HepG2 (cell line): ENCODE measurements around the gene ARPP21. TPM values are rescaled to one million over a fixed set of nuclear protein-coding genes. Genes with fewer than 3 reads are reported as not detected.

Experiments used
- ATAC-seq: fragments of 200-7000 bp; cut with Tn5 transposase; 3 replicates; pipeline ENCODE4 v1.9.1; 2020; ENCODE audit warnings: mild to moderate bottlenecking, moderate library complexity
- BruUV-seq: library from RNA; stranded (reverse); fragments of 400-500 nt; replicated peaks from 2 replicates; lab custom pipeline; 2021; lab: Mats Ljungman, UMichigan
- CTCF ChIA-PET: fragments of 300-600 bp; formaldehyde crosslinking; extraction: SDS; loops from one replicate; lab custom pipeline; 2021; ENCODE audit warnings: low total read pairs, inconsistent platforms, low intra/inter-chr PET ratio; lab: Yijun Ruan, JAX
- POLR2A ChIA-PET: fragments of 350-600 bp; sonication (Branson Sonifier 250); formaldehyde crosslinking; loops from one replicate; lab custom pipeline; 2020; ENCODE audit warnings: antibody characterized with exemption, inconsistent platforms; lab: Yijun Ruan, JAX
- DNase-seq: peaks from one replicate; pipeline ENCODE4 v3.0.0-alpha.2; 2015; ENCODE audit warnings: low spot score
- FAIRE-seq: peaks from 3 replicates; lab custom pipeline; 2011; peaks lifted over from hg19 to GRCh38; lab: Jason Lieb, UNC
- H2AFZ ChIP-seq: one replicate; pipeline ENCODE4 v1.6.1; 2011; ENCODE audit warnings: low read length, inconsistent platforms
- H3K27ac ChIP-seq: fragments of 300-600 bp; 3 replicates; pipeline ENCODE4 v1.8.0; 2011; ENCODE audit warnings: mixed run types, mild to moderate bottlenecking, mixed read lengths, low read length, inconsistent platforms; ENCODE audit not compliant: insufficient read depth; ENCODE audit errors: extremely low read length
- H3K27me3 ChIP-seq, 2 experiments: fragments of 200-600 bp in 1 of 2; 2 replicates in 1 of 2; 3 replicates in 1 of 2; pipeline versions ENCODE4 v1.6.0 to v1.8.0; 2011; ENCODE audit warnings: low read length in 2 of 2, mild to moderate bottlenecking in 2 of 2, moderate library complexity in 2 of 2, inconsistent platforms in 1 of 2; ENCODE audit not compliant: insufficient read depth in 2 of 2, control insufficient read depth in 1 of 2
- H3K36me3 ChIP-seq, 2 experiments: fragments of 200-600 bp in 1 of 2; replicated peaks in 1 of 2; 2 replicates in 1 of 2; 3 replicates in 1 of 2; pipeline versions ENCODE4 v1.5.1 to v1.8.0; 2011; ENCODE audit warnings: low read length in 2 of 2, inconsistent platforms in 1 of 2; ENCODE audit not compliant: insufficient read depth in 2 of 2, control insufficient read depth in 1 of 2
- H3K4me1 ChIP-seq: 2 replicates; pipeline ENCODE4 v1.5.1; 2012; ENCODE audit warnings: low read length, inconsistent platforms; ENCODE audit not compliant: insufficient read depth
- H3K4me2 ChIP-seq: 2 replicates; pipeline ENCODE4 v1.6.0; 2011; ENCODE audit warnings: low read depth, low read length, inconsistent platforms
- H3K4me3 ChIP-seq, 3 experiments: fragments of 200-600 bp in 1 of 3; sonication (generic), shearing (Covaris generic) in 1 of 3; replicated peaks in 1 of 3; 2 replicates each; pipeline ENCODE4 v1.5.1; 2011 to 2016; ENCODE audit warnings: low read length in 3 of 3, inconsistent platforms in 2 of 3, low read depth in 2 of 3, mild to moderate bottlenecking in 2 of 3, control low read depth in 1 of 3, mixed read lengths in 1 of 3; ENCODE audit not compliant: insufficient read depth in 1 of 3
- H3K79me2 ChIP-seq: one replicate; pipeline ENCODE4 v1.6.1; 2011; ENCODE audit warnings: low read length, inconsistent platforms; ENCODE audit not compliant: insufficient read depth
- H3K9ac ChIP-seq: 2 replicates; pipeline ENCODE4 v1.6.0; 2011; ENCODE audit warnings: mild to moderate bottlenecking, low read depth, low read length, inconsistent platforms; ENCODE audit not compliant: insufficient read depth
- H3K9me3 ChIP-seq: 2 replicates; pipeline ENCODE4 v1.5.1; 2012; ENCODE audit warnings: mild to moderate bottlenecking, low read length
- H4K20me1 ChIP-seq: 2 replicates; pipeline ENCODE4 v1.6.0; 2011; ENCODE audit warnings: inconsistent platforms, mild to moderate bottlenecking, low read length, moderate library complexity; ENCODE audit not compliant: insufficient read depth
- IRF2 ChIP-seq: IDR thresholded peaks from 2 replicates; pipeline ENCODE4 v1.6.1; 2018; ENCODE audit warnings: missing genetic modification reagents, missing compliant biosample characterization
- IRX3 ChIP-seq: sonication (generic); formaldehyde crosslinking; IDR thresholded peaks from 2 replicates; pipeline ENCODE4 v1.8.1; 2023; ENCODE audit warnings: mild to moderate bottlenecking, low read depth, missing genetic modification reagents, borderline replicate concordance
- KDM2A ChIP-seq: sonication (generic); formaldehyde crosslinking; IDR thresholded peaks from 2 replicates; pipeline ENCODE4 v1.4.0; 2020; ENCODE audit warnings: low read depth, missing genetic modification reagents, borderline replicate concordance
- MAFG ChIP-seq: sonication (generic); formaldehyde crosslinking; IDR thresholded peaks from 2 replicates; pipeline ENCODE4 v1.5.1; 2020; ENCODE audit warnings: mild to moderate bottlenecking, missing genetic modification reagents
- MYNN ChIP-seq: sonication (generic); formaldehyde crosslinking; IDR thresholded peaks from 2 replicates; pipeline ENCODE4 v1.4.0; 2020; ENCODE audit warnings: mild to moderate bottlenecking, low read depth, missing genetic modification reagents
- NKX3-1 ChIP-seq: sonication (generic); formaldehyde crosslinking; IDR thresholded peaks from 2 replicates; pipeline ENCODE4 v1.5.0; 2020; ENCODE audit warnings: missing genetic modification reagents
- PCBP2 ChIP-seq: fragments of 200-400 bp; formaldehyde crosslinking; optimal IDR thresholded peaks from 2 replicates; pipeline ENCODE3; 2018; ENCODE audit warnings: low read length, low read depth; ENCODE audit not compliant: poor library complexity, severe bottlenecking
- PLRG1 ChIP-seq: fragments of 450-650 bp; conservative IDR thresholded peaks from 2 replicates; pipeline ENCODE4 v1.6.1; 2016
- SALL2 ChIP-seq: sonication (generic); formaldehyde crosslinking; IDR thresholded peaks from 2 replicates; pipeline ENCODE4 v1.8.1; 2023; ENCODE audit warnings: mild to moderate bottlenecking, missing genetic modification reagents, inconsistent platforms
- ZNF251 ChIP-seq: sonication (generic); formaldehyde crosslinking; IDR thresholded peaks from 2 replicates; pipeline ENCODE4 v1.9.0; 2021; ENCODE audit warnings: mild to moderate bottlenecking, missing genetic modification reagents
- ZNF432 ChIP-seq: sonication (generic); formaldehyde crosslinking; IDR thresholded peaks from 2 replicates; pipeline ENCODE4 v1.5.0; 2020; ENCODE audit warnings: missing genetic modification reagents, mild to moderate bottlenecking, borderline replicate concordance
- ZNF660 ChIP-seq: sonication (generic); formaldehyde crosslinking; IDR thresholded peaks from 2 replicates; pipeline ENCODE4 v1.5.1; 2020; ENCODE audit warnings: mild to moderate bottlenecking, low read depth, missing genetic modification reagents, borderline replicate concordance
- ZNF782 ChIP-seq: sonication (generic); formaldehyde crosslinking; IDR thresholded peaks from 2 replicates; pipeline ENCODE4 v1.4.0; 2020; ENCODE audit warnings: missing genetic modification reagents, mild to moderate bottlenecking, borderline replicate concordance
- ZNF891 ChIP-seq: sonication (generic); formaldehyde crosslinking; IDR thresholded peaks from 2 replicates; pipeline ENCODE4 v1.5.0; 2020; ENCODE audit warnings: mild to moderate bottlenecking, missing genetic modification reagents
- whole genome bisulfite sequencing: methylation state at CpG from one replicate; pipeline ENCODE4 v1.1.6; 2017; ENCODE audit warnings: low lambda C conversion rate; 5-methylcytosine and 5-hydroxymethylcytosine counted together
- in situ Hi-C: cut with HindIII; loops from 2 replicates; pipeline ENCODE4 v1.10.0; 2017; ENCODE audit warnings: low pct_unique_long_range_greater_than_20kb; ENCODE audit not compliant: extremely low pct_ligation_motif_present
- intact Hi-C: fragments of 100-400 bp; cut with micrococcal nuclease; formaldehyde crosslinking; loops from one replicate; pipeline ENCODE4 v1.10.0; 2022; ENCODE audit not compliant: unreplicated experiment
- polyA plus RNA-seq, 8 experiments: library from polyadenylated mRNA; depleted of rRNA in 3 of 8; stranded (reverse) in 7 of 8; unstranded in 1 of 8; fragments of >200 nt; fragmentation: Illumina TruSeq in 4 of 8; extraction: Trizol in 4 of 8; gene quantifications; 2 replicates each; pipeline versions ENCODE4 v1.2.1 to v1.2.3, GENCODE V29; 2011 to 2016; ENCODE audit warnings: low read depth in 4 of 8, missing spikeins in 1 of 8, mixed read lengths in 1 of 8; ENCODE audit not compliant: insufficient read depth in 1 of 8
- total RNA-seq, 5 experiments: library from RNA; depleted of rRNA; stranded (reverse); fragments of >200 nt; fragmentation: Illumina TruSeq; extraction: Trizol; gene quantifications; 2 replicates each; pipeline ENCODE4 v1.2.3, GENCODE V29; 2016; ENCODE audit warnings: low read depth in 1 of 5

The ARPP21 gene
- total and polyA plus RNA-seq, 2 of the 13 experiments (the other 11 are each of a cell fraction or from before 2014, with no cell fraction given) = not detected

DNA sequence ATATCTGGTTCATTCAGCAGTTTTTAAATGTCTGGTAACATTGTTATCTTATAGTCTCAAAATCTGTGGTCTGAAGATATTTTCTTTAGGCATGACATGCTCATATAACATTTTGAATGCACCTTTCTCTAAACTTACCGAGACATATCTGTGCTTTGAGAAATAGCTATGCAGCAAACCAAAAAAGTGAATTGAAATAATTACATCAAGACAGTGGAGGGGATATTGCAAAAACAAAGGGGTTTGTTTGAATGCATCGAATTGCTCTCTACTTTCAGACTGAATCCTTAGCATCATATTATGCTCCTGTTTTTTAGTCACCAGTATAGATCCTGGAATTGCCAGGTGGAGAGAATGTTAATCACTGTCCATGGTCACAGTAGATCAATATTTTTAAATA, 5.1 kb downstream of the ARPP21 start:
- H3K4me1 ChIP-seq = no peaks in the 10 kb centered on the region
- peaks cover 4 to 8% of the 10 kb centered on the region in 2 experiments; a peak in 3 of 5 replicates for H3K27me3 ChIP-seq
- WGBS = 0% methylated on average over 2 of the region's 2 CpGs
- ATAC-seq = no peak
- ChIA-PET POLR2A (no interaction called here), CTCF (no interaction called here)
- no peaks in the 10 kb centered on the region for H3K9me3 ChIP-seq
- H3K36me3 ChIP-seq = no peaks in the 10 kb centered on the region
- H3K27ac ChIP-seq = no peak overlapping the region
- no peak for DNase-seq
- no peaks in the 10 kb centered on the region for H3K79me2 ChIP-seq
- H2AFZ ChIP-seq = no peak overlapping the region
- intact Hi-C loops = no loop called here
- no peak for FAIRE-seq
- H3K9ac ChIP-seq = no peak overlapping the region
- in situ Hi-C loops = no loop called here
- no peaks in the 10 kb centered on the region for H4K20me1 ChIP-seq
- BruUV-seq = no TSS peak
- TF ChIP-seq ZNF660 (CRISPR knock-in tag) (no peak), IRX3 (CRISPR knock-in tag) (no peak), ZNF251 (CRISPR knock-in tag) (no peak), MYNN (CRISPR knock-in tag) (no peak), ZNF891 (no peak), ZNF782 (CRISPR knock-in tag) (no peak), NKX3-1 (CRISPR knock-in tag) (no peak), KDM2A (no peak), SALL2 (CRISPR knock-in tag) (no peak), MAFG (CRISPR knock-in tag) (no peak), PLRG1 (no peak), ZNF432 (no peak), IRF2 (no peak), PCBP2 (no peak)
- H3K4me2 ChIP-seq = no peak overlapping the region
- no peak overlapping the region for H3K4me3 ChIP-seq
